NT2/D1 (cell line): Measurements from ENCODE around the gene PRR20G.

ENCODE experiments used
- SUZ12 ChIP-seq: IDR thresholded peaks from 2 replicates; pipeline ENCODE4 v1.6.1; 2011; ENCODE audit not compliant: insufficient read length, insufficient read depth; ENCODE audit errors: extremely low read depth
- YY1 ChIP-seq: IDR thresholded peaks from 2 replicates; pipeline ENCODE4 v1.6.1; 2011; ENCODE audit not compliant: insufficient read length, insufficient read depth

DNA sequence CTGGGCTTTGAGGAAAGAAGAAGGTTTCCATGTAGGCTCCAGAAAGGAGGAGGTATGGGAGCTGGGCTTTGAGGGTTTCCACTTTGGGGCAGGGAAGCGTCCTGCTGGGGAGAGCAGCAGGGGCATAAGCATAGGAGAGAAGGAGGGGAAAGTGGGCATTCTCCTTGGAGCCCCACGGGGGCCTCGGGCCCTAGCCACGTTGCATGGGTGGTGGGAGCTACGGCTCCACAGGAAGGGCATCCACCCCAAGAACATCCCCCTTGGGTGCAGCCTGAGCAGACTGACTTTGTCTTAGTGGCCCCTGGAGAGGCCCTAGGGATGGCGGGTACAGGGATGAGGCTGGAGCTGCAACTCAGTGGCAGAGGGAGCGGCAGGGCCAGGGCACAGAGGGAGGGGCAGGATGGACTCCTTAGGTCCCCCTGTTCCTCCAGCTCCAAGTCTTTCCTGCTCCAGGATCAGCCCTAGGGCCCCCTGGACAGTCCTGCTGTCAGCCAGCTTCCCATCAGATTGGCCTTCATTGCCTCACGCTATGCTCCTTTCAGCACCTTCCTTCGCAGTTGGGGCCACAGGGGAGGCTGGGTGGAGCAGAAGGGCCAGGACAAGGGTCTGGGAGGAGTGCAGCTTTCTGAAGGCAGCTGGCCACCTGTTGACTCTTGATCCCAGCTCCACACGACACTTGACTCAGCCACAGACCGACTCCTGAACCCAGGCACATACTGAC lies 22.9 kb downstream of the PRR20G start:
- TF ChIP-seq YY1 (no peak), SUZ12 (no peak)
